Activated B cell treated with CpG ODN at 0.5 μM for 24 hours (primary cell): ENCODE data around the gene INPP4A. TPM values are rescaled to one million over a fixed set of nuclear protein-coding genes. Genes with fewer than 3 reads are reported as not detected.

Experiments used
- ATAC-seq: fragments of 200-7000 bp; cut with Tn5 transposase; one replicate; pipeline ENCODE4 v1.10.0; 2021; ENCODE audit warnings: low read depth, mild to moderate bottlenecking, moderate library complexity
- CTCF ChIA-PET: fragments of 350-600 bp; sonication (Branson Sonifier 250); formaldehyde crosslinking; loops from one replicate; lab custom pipeline; 2021; ENCODE audit warnings: antibody characterized with exemption; lab: Charles Lee
- POLR2A ChIA-PET: fragments of 350-600 bp; sonication (Branson Sonifier 250); formaldehyde crosslinking; loops from one replicate; lab custom pipeline; 2021; ENCODE audit warnings: antibody characterized with exemption; lab: Charles Lee
- DNase-seq: peaks from one replicate; pipeline ENCODE4 v3.0.0; 2022
- H3K27ac Mint-ChIP-seq: one replicate; pipeline ENCODE4 v1.8.0; 2020; ENCODE audit warnings: mixed read lengths
- H3K27me3 Mint-ChIP-seq: one replicate; pipeline ENCODE4 v1.8.0; 2021; ENCODE audit warnings: mixed read lengths
- H3K36me3 Mint-ChIP-seq: one replicate; pipeline ENCODE4 v1.8.0; 2021; ENCODE audit warnings: low read depth, mixed read lengths
- H3K4me1 Mint-ChIP-seq: one replicate; pipeline ENCODE4 v1.8.0; 2021; ENCODE audit warnings: mixed read lengths
- H3K4me3 Mint-ChIP-seq: one replicate; pipeline ENCODE4 v1.8.0; 2020; ENCODE audit warnings: mild to moderate bottlenecking, mixed read lengths
- H3K9me3 Mint-ChIP-seq: one replicate; pipeline ENCODE4 v1.8.0; 2020; ENCODE audit warnings: mixed read lengths
- intact Hi-C: fragments of 100-400 bp; cut with micrococcal nuclease; formaldehyde crosslinking; loops from one replicate; pipeline ENCODE4 v1.15.1; 2024
- total RNA-seq: library from RNA; stranded (reverse); gene quantifications from 2 replicates; pipeline ENCODE4 v1.2.3, GENCODE V29; 2022
- TF ChIP-seq, protein P1 (sequence below): fragments of 200-600 bp; IDR thresholded peaks from one replicate; pipeline ENCODE4 v1.8.0; 2022; ENCODE audit warnings: antibody characterized with exemption, mild to moderate bottlenecking

INPP4A gene
- total RNA-seq, 1 donor from 2014 or later: 26.6 TPM

DNA sequence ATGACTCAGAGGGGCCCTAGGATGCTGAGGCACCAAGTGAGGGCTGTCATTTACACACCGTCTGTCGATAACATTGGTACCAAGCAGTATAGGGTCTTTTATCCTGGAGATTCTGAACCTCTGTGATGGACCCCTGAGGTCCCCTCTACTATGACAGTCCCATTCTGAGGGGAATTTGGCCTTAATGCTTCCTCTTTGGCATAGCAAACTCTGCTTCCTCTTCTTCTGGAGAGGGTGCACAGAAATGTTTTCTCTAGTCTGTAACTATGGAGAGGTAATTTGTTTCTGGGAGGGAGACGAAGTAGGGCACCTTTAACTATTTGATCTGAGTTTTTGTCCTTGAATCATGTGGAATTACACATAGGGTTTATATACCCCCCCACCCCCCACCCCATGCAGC is 44.8 kb downstream of the INPP4A start:
- DNase-seq: no peak
- intact Hi-C loops: no loop called here
- TF ChIP-seq, protein P1, sequence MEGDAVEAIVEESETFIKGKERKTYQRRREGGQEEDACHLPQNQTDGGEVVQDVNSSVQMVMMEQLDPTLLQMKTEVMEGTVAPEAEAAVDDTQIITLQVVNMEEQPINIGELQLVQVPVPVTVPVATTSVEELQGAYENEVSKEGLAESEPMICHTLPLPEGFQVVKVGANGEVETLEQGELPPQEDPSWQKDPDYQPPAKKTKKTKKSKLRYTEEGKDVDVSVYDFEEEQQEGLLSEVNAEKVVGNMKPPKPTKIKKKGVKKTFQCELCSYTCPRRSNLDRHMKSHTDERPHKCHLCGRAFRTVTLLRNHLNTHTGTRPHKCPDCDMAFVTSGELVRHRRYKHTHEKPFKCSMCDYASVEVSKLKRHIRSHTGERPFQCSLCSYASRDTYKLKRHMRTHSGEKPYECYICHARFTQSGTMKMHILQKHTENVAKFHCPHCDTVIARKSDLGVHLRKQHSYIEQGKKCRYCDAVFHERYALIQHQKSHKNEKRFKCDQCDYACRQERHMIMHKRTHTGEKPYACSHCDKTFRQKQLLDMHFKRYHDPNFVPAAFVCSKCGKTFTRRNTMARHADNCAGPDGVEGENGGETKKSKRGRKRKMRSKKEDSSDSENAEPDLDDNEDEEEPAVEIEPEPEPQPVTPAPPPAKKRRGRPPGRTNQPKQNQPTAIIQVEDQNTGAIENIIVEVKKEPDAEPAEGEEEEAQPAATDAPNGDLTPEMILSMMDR: no peak
- Mint-ChIP-seq H3K4me3 (no peak overlapping the region), H3K4me1 (peaks cover 22% of the 10 kb centered on the region), H3K36me3 (peaks cover 6% of the 10 kb centered on the region), H3K27ac (no peak overlapping the region), H3K9me3 (no peaks in the 10 kb centered on the region), H3K27me3 (no peaks in the 10 kb centered on the region)
- ChIA-PET CTCF (no interaction called here), POLR2A (no interaction called here)
- ATAC-seq: no peak

DNA sequence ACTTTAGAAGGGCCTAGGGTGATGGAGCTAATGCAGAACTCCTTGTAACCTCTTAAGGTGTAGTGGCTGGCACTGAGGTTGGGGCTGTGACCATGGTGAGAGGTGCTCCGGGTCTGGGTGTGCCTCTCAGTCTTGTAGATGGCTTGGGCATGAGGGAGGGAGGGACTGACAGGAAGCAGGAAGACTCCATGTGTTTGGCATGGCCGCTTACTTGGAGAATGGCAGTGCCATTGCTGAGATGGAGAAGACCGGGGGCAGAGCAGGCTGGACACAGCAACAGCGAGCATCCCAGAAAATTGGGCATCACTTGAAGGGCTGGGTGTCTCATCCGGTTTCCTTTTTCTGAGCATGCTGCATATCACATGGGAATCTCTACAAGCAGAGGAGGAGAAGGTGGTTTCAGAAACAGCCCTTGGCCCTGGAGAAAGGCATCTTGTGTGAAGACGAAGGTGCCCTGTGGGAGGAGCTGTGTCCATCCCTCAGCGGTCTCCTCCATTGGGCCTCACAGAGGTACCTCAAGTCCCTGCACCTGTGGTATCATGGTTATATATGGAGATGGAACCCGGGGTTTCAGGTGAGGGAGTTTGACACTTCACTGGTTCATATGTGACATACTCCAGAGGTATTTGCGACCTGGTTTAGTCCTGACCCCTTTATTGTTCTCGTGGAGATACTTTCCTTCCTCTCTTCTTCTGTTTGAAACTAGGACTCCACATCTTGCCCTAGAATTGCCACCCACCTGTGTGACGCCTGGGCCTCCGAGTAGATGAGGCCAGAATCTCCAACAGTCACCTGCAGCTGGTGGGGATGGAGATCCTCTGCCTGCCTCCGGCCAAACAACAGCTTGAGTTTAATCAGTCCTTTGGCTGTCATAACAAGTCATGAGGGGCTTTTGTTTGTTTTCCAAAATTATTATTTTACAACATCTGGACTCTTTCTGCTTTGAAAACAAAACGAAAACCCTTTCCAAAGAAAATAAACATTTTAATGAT is 45.6 kb downstream of the INPP4A start:
- Mint-ChIP-seq H3K9me3 (no peaks in the 10 kb centered on the region), H3K36me3 (peaks cover 11% of the 10 kb centered on the region), H3K27me3 (no peaks in the 10 kb centered on the region), H3K27ac (no peak overlapping the region), H3K4me1 (peaks cover 22% of the 10 kb centered on the region), H3K4me3 (no peak overlapping the region)
- CTCF ChIA-PET: no interaction called here
- ATAC-seq (no peak), DNase-seq (no peak)
- POLR2A ChIA-PET: no interaction called here
- TF ChIP-seq, protein P1: no peak
- intact Hi-C loops: no loop called here

DNA sequence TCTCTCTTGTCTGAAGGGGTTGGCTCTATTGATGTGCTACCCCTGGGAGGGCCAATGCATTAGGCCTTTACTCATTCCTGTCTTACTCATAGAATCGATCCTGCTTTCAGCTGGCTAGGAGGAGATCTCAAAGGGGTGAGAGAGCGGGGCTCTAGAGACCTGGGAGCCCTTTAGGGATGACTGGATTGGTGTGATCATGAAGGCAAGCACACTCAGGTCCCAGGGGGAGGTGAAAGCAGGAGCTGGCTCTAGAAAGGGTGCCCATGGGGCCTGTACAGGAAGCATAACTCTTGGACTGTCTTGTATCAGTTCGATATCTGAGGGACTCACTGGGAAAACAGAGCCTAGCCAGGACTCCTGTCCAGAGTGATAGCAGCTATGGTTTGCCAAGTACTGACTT is 47.8 kb downstream of the INPP4A start:
- H3K4me1 Mint-ChIP-seq: peaks cover 15% of the 10 kb centered on the region
- DNase-seq (no peak), ATAC-seq (no peak)
- TF ChIP-seq, protein P1: no peak
- peaks cover 20% of the 10 kb centered on the region for H3K36me3 Mint-ChIP-seq
- intact Hi-C loops: no loop called here
- no peaks in the 10 kb centered on the region for H3K27me3 Mint-ChIP-seq
- no peak overlapping the region for H3K4me3 Mint-ChIP-seq
- H3K9me3 Mint-ChIP-seq: peaks cover 12% of the 10 kb centered on the region
- CTCF ChIA-PET: interaction anchor here (1.2 kb wide), 1 partner anchor 64 kb away, joined by 3 read pairs; no protein-coding TSS in a partner anchor
- no peak overlapping the region for H3K27ac Mint-ChIP-seq
- POLR2A ChIA-PET: interaction anchor here (0.6 kb wide), 1 partner anchor 132 kb away, joined by 3 read pairs; no protein-coding TSS in a partner anchor

DNA sequence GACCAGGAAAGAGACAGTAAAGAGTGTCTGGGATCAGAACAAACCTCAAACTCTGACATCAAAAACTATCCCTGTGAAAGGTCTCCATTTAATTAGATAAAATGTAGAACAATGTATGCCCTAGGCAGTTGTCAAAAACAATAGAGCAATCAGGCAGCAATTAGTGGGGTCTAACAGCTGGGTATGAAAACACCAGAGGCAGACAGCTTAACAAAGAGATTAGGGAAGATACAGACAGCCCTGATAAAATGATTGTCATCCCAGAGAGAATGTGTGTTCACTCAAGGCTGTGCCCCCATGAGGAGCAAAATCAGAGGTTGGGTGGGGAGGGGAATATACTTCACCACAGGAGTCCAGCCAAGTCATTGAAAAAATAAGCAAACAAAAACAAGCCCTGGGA is 50.0 kb downstream of the INPP4A start:
- CTCF ChIA-PET: no interaction called here
- H3K36me3 Mint-ChIP-seq: peaks cover 30% of the 10 kb centered on the region
- TF ChIP-seq, protein P1: no peak
- POLR2A ChIA-PET: no interaction called here
- peaks cover 17% of the 10 kb centered on the region for H3K9me3 Mint-ChIP-seq
- no peak overlapping the region for H3K27ac Mint-ChIP-seq
- no peak overlapping the region for H3K4me3 Mint-ChIP-seq
- H3K27me3 Mint-ChIP-seq: no peaks in the 10 kb centered on the region
- peaks cover 4% of the 10 kb centered on the region for H3K4me1 Mint-ChIP-seq
- intact Hi-C loops: no loop called here
- no peak for ATAC-seq
- no peak for DNase-seq

DNA sequence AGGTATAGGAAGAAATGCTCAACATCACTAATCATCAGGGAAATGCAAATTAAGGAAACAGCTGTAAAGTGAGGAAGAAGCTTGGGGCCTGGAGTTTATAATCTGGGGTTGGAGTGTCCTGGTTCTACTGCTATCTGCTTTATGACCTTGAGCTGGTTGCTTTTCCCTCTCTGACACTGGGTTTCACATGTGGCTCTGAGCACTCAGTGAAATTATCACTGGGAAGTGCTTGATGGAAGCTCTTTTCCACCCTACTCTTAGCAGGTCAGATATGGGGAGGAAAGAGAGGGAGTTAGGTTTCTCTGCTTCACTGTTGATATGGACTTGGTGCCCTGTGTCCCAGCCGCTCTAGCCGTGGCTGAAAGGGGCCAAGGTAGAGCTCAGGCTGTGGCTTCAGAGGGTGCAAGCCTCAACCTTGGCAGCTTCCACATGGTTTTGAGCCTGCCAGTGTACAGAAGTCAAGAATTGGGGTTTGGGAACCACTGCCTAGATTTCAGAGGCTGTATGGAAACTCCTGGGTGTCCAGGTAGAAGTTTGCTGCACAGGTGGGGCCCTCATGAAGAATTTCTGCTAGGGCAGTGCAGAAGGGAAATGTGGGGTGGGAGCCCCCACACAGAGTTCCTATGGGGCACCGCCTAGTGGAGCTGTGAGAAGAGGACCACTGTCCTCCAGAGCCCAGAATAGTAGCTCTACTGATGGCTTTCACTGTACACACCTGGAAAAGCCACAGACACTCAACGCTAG is 52.3 kb downstream of the INPP4A start:
- H3K36me3 Mint-ChIP-seq: peaks cover 30% of the 10 kb centered on the region
- CTCF ChIA-PET: interaction anchor here (1.1 kb wide), 1 partner anchor 13 kb away, joined by 4 read pairs; no protein-coding TSS in a partner anchor

More for the DNA sequence above, 52.3 kb downstream of the INPP4A start:
- POLR2A ChIA-PET: no interaction called here
- TF ChIP-seq, protein P1: no peak
- Mint-ChIP-seq H3K9me3 (peaks cover 17% of the 10 kb centered on the region), H3K27me3 (no peaks in the 10 kb centered on the region), H3K4me3 (no peak overlapping the region), H3K27ac (no peak overlapping the region), H3K4me1 (peaks cover 4% of the 10 kb centered on the region)
- ATAC-seq (no peak), DNase-seq (no peak)
- intact Hi-C loops: no loop called here
